Non-pigmented ciliary epithelial cell (primary cell): ENCODE measurements around the gene AQP9.
"Not testable (repeated sequence)": the region's sequence is repeated elsewhere in the genome, so short reads cannot be mapped to it uniquely, and the experiment has no call there.

Source experiments
- DNase-seq: peaks from one replicate; pipeline ENCODE4 v3.0.0-alpha.2; 2010; ENCODE audit warnings: low read depth

AQP9 gene

GRCh38 chr15:58182460-58183163, 44.4 kb downstream of the AQP9 start:
- DNase-seq, result no peak

GRCh38 chr15:58185439-58185838, 47.3 kb downstream of the AQP9 start:
- no peak for DNase-seq

DNA sequence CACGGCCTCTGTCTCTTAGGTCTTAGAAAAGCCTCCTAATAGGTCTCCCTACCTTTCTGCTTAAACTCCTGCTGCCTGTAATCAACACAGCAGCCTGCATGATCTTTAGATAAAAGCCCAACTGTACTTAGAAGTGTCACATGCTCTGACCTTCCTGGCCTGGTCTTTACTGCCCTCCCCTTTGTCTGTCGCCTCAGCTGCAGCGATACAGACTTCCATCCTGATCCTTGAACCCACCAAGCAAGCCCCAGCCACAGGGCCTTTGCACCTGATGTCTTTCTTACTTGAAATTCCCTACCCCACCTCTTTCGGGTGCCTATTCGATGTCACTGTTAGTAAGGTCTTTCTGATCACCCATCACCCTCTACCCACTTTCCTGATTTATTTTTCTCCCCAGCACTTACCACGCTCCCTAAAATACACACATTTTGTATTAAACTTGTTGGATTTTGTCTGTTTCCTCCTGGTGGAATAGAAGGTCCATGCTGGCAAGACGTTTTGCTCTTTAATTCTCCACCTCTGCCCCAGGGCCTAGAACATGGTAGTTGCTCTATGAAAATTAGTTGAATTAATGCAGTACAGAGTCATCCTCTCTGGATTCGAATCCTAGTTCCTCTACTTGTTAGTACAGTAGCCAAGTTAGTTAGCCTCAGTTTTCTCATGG, 51.1 kb downstream of the AQP9 start:
- DNase-seq, result no peak

DNA sequence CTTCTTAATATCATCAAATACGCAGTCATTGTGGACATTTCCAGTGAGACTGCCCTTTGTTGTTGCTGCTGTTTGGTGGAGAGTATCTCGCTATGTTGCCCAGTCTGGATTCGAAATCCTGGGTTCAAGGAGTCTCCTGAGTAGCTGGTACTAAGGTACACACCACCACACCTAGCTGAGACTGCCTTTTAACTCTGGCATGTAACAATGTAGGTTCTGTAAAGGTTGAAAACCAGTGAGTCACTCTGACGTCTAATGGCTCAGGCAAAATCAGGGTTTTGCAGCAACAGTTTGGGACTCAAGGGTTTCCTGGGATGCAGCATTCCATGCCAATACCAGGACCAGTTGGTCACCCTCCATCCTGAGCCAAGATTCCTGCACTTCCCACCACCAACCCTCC, 52.2 kb downstream of the AQP9 start:
- no peak for DNase-seq

GRCh38 chr15:58193636-58194035, 55.5 kb downstream of the AQP9 start:
- DNase-seq, result not testable (repeated sequence)

DNA sequence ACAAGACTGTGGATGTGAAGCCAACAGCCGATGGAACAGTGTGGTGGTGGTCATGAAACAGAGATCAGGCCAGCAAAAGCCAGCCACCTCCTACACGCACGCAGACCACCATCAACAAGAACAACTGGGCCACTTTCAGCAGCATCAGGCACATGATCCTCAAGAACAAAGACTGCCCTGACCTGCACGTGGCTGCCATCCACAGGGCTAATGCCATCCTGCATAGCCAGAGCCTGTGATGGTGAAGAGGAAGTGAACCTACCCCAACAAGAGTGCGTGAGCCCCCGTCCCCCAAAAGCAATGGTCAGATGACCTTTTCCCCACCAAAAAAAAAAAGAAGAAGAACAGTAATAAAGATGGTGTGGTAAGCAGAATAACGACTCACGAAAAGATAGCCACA, 62.6 kb downstream of the AQP9 start:
- DNase-seq, result no peak

DNA sequence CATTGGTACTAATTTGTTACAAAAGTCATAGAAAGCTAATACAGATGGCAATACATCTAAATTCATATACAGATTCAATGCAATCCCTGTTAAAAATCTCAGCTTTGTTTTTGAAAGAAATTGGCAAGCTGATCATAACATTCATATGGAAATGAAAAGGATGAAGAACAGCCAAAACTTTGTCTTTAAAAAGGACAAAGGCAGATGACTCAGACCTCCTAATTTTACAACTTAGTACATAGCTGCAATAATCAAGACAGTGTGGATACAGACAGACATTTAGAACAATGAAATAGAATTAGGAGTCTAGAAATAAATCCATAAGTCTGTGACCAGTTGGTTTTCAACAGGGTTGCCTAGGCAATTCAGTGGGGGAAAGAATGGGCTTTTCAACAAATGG, 63.3 kb downstream of the AQP9 start:
- peak; percentile 13 for DNase-seq

DNA sequence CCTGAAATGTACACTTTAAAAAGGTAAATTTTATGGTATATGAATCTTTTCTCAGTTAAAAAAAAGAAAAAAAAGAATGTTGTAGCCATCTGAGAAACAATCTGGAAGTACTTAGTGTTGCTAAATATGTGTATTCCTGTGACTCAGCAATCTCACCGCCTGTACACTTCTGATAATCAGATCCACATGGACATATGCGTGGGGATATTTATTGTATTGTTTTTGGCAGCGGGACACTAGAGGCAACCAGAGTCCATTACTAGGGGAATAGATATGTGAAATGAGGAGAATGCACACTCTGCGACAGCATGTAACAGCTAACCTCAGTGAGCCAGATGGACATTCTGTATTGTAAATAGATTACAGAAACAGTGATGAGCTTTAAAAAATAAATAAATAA, 65.4 kb downstream of the AQP9 start:
- peak; percentile 83 for DNase-seq

DNA sequence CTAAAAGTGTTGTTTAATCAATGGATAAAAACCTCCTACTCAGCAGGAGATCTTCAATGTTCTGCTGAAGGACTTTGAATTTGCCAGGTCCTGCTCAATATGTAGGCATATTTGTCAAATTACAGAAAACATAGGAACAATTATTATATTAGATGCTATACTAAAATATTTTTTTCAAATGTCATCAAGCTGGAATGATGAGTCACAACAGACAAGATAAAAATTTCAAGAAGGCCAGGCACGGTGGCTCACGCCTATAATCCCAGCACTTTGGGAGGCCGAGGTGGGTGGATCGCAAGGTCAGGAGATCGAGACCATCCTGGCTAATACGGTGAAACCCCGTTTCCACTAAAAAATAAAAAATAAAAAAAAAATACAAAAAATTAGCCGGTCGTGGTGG, 68.0 kb downstream of the AQP9 start:
- DNase-seq, result no peak

GRCh38 chr15:58208217-58208616, 70.0 kb downstream of the AQP9 start:
- DNase-seq, result not testable (repeated sequence)

DNA sequence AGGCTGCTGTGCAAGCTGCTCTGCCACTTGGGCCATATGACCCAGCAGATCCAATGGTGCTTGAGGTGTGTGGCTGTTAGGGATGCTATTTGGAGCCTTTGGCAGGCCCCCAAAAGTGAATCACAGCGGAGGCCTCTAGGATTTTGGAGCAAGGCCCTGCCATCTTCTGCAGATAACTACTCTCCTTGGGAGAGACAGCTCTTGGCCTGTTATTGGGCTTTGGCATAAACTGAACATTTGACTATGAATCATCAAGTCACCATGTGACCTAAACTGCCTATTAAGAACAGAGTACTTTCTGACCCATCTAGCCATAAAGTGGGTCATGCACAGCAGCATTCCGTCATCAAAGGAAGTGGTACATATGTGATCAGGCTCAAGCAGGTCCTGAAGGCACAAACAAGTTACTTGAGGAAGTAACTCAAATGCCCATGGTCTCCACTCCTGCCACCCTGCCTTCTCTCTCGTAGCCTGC, 70.9 kb downstream of the AQP9 start:
- DNase-seq, result peak; percentile 10

- DNase-seq, result not testable (repeated sequence)
Measured at GRCh38 chr15:58210031-58210430, 71.8 kb downstream of the AQP9 start.

- DNase-seq, result peak; percentile 20
Measured at GRCh38 chr15:58212909-58213526, 74.8 kb downstream of the AQP9 start.

DNA sequence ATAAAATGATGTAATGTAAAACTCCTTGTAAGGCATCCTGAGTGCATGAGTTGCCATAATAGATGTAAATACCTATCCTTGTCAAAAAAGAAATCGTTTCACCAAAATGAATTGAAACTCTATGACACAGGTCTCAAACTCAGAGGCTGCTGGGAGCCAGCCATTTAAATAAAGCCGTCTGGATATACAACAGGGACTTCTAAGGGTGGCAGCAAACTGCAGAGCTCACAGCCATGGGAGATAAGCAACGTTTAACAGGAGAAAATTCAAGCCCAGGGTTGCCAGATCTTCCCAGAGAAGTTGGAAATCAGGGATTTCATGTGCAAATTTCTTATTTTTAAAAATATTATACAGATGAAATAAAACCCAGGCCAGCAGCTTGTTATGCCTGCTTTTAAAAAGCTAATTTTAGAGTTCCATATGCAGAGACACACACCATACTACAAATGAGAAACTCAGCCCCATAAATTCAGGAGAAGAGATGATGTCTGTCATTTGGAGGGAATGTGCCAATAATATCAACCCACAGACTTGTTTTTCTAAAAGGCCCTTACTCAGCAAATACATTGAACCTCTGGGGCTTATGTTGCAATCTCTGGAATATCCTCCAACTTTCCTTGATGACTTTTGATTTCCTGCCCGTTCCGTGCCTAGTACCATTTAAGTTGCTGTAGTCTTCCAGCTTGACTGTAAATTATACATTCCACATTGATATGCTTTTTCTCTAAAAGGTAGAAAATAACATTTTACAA, 75.6 kb downstream of the AQP9 start:
- DNase-seq, result no peak

DNA sequence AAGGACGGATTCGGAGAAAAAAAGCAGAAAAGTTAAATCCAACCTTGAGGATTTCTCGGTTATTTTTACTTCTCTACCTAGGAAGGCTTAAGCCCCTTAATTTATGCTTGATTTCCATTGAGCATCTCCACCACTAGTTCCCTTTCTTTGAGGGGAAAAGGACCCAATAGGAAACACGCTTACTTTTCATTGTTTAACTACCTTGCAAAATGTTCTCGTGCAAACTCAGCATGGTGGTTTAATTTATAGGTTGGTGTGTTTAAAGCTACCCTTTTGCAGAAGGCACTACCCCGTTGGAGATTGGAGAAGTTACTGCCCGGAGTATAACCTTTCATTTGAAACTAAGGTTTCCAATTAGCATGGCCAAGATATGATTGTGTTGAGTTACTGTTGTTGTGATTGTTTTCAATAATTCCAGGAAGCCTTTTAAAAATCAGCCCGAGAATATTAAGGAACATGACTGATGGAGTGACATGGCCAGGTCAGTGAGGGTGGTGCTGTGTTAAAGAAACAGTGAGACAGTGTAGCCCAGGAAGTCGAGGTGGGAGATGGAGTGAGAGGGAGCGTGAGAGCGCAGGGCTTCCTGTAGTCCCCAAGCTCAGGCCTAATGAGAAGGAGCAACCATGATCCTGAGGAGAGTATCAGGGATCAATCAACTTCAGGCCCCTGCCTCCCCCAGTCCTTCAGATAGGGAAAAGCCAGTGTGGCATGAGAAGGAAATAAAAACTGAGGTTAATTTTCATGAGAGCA, 76.6 kb downstream of the AQP9 start:
- no peak for DNase-seq

DNA sequence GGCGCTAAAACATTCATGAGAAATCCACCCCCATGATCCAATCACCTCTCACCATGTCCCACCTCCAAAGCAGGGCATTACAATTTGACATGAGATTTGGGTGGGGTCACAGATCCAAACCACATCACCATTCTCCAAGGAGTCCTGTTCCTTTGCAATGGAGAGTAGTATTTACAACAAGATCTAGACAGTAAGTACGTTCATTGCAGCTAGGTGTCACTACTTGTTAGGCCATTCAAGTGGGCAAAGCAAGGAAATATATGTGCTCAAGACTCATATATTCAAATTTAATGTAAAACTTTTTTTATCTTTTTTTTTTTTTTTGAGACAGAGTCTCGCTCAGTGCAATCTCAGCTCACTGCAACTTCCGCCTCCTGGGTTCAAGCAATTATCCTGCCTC, 79.3 kb downstream of the AQP9 start:
- DNase-seq, result no peak

- DNase-seq, result no peak
Measured at GRCh38 chr15:58221591-58222241, 83.5 kb downstream of the AQP9 start.

GRCh38 chr15:58222679-58223078, 84.5 kb downstream of the AQP9 start:
- no peak for DNase-seq

DNA sequence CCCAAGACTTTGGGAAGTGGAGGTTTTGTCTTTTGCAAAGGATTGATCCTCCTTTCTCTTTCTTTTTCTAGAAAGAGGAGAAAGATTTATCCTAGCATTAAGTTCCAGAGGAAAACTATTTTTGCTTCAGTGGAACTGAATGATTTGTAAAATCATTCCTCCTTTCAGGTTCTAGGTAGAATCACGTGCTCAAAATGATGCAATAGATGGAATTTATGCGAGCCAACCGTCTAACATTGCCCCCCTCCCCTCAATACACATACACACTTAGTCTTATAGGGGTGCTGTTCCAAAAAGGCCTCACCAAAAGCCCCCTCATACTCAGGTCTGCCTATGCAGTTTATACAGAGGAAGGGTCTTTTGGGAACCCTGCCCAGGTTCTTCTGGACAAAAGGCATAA, 85.3 kb downstream of the AQP9 start:
- no peak for DNase-seq

GRCh38 chr15:58224068-58224467, 85.9 kb downstream of the AQP9 start:
- no peak for DNase-seq
